ENCODE data around the gene MAB21L4. TPM values are rescaled to one million over a fixed set of nuclear protein-coding genes. Genes with fewer than 3 reads are reported as not detected.

Gene MAB21L4
- total RNA-seq, result not detected in 2 replicates

DNA sequence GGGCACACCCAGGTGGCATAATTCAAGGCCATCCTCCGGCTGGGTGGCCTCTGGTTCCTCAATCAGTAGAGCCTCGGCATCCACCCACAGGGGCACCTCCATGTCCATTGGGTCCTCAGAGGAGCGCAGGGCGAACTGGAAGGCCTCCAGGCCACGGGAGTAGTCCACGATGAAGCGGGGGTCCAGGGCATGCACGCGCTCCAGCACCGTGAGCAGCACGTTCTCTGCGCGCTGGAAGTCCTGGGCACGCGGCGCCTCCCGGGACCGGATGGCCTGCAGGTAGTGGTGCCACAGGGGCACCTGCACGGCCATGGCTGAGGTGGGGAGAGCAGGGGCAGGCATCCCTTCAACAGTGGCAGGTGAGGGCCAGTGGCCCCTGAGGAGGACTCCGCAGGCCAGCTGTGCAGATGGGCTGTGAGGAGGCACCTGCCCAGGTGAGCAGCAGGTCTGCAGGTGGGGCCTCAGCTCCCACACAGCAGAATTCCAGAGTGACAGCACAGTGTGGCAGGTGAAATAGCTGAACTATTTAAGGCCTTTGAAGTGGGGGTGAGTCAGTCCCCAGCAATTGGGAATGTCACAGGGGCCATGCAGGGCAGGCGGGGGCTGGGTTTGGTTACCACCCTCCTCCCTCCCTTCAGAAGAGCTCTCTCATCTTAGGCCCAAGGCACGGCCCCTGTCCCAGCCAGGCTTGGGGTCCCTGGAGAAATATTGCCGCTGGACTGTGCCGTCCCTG is at the start of gene MAB21L4:
Gene MAB21L4 (minus strand): TSS at position 501 of the 733 bp plus-strand sequence. CDS start 159 bp downstream, at position 342.

DNA sequence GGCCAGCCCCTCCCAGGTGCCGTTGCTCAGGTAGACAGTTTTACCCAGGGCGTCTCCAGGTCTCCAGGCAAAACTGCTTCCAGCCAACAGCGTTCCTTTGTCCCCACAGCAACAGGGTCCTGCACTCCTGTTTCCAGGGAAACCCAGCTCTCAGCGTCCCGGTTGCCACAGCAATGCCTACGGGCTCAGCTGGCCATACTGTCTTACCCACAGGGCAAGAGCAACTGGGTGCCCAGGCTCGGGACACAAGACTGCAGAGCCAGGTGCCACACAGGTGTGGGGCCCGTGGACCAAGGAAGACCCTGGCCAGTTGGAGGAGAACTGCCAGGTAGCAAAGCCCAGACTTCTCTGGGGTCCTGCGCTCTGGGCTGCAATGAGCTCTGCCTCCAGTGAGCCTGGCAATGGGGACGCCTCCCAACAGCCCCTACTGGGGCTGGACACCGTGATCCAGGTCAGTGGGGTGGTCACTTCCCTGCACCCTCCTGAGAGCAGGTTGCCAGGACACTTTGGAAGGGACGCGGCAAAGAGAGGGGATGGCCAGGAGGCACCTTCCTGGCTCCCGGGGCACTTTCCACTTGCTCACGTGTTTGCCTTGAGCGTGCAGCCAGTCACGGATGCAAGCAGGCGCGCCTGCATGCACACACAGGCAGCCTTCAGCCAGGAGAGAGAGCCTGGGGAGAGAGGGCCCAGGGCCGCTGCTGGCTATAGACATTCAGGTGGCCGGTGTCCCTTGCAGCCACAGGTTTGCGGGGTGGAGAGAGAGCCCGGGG is 10.4 kb upstream of the MAB21L4 start, which contains the start of gene CROCC2:
Gene CROCC2 (plus strand): TSS at position 196 of the 770 bp plus-strand sequence. CDS start 178 bp downstream, at position 374.

DNA sequence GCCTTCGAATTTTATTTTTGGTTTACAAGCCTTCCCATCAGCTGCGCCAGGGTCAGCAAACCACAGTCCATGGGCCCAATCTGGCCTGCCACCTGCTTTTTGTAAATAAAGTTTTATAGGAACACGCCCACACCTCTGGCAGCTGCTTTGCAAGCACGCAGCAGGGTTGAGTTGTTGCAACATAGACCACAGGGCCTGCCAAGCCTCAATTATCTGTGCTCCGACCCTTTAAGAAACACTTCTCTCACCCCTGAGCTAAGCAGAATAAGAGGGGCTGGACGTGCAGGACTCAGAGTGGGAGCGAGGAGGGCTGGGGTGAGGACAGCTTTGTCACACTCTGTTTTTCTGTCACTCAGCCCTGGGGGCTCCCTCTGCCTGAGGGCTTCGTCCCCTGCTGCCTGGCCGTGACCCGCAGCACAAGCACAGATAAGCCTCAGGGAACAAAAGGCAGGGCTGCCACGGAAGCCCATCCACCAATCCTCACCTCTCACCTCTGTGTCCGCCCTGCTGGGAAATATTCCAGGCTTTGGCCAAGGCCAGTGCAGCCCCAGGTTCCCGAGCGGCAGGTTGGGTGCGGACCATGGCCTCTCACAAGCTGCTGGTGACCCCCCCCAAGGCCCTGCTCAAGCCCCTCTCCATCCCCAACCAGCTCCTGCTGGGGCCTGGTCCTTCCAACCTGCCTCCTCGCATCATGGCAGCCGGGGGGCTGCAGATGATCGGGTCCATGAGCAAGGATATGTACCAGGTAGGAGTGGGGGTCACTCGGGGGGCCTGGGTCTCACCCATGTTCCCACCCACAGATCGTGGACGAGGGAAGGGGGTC is 27.5 kb downstream of the MAB21L4 start, which contains the start of gene AGXT:
Gene AGXT (plus strand): TSS at position 539 of the 823 bp plus-strand sequence. CDS start 42 bp downstream, at position 581.

Other genes starting within 250 kb of the MAB21L4 start
- not detected in 2 replicates for gene AQP12B, start 213.3 kb downstream of the MAB21L4 start, total RNA-seq
- not detected in 2 replicates for gene AQP12A, start 204.3 kb downstream of the MAB21L4 start, total RNA-seq
- under 0.01 TPM in 1 of 2 replicates, not detected in the other for gene KIF1A, start 75.9 kb downstream of the MAB21L4 start, total RNA-seq
- gene AGXT, start 27.3 kb downstream of the MAB21L4 start, total RNA-seq, result not detected in 2 replicates
- gene CROCC2, start 10.2 kb upstream of the MAB21L4 start, total RNA-seq, result not detected in 2 replicates
- 17.0 and 27.7 TPM in 2 replicates for gene SNED1, start 102.5 kb upstream of the MAB21L4 start, total RNA-seq
- gene MTERF4, start 206.1 kb upstream of the MAB21L4 start, total RNA-seq, result 17.3 and 17.4 TPM in 2 replicates

Measured in pericardium fibroblast (primary cell).